ENCODE results near the gene C6orf132.

The C6orf132 gene

GRCh38 chr6:42090819-42091717 lies 51.4 kb downstream of the C6orf132 start:
- POLR2A ChIA-PET = no interaction called here
- Histone ChIP-seq H3K4me3 (ENCODE audit: low read depth, low read length) (no peak overlapping the region), H3K36me3 (ENCODE audit: control insufficient read depth in 2 of 2, insufficient read depth in 1 of 2, low read length in 2 of 2) (no peaks in the 10 kb centered on the region), H3K27ac (ENCODE audit: extremely low read depth, low read depth, low read length) (no peak overlapping the region), H3K9me3 (ENCODE audit: control insufficient read depth, insufficient read depth, low read depth, low read length) (no peaks in the 10 kb centered on the region), H3K4me1 (ENCODE audit: control insufficient read depth, insufficient read depth, low read length) (no peaks in the 10 kb centered on the region)
- TF ChIP-seq ZNF623 (tag by site-specific recombination; IDR thresholded peaks at IDR 0.05) (peak; percentile 94), ZNF701 (tag by site-specific recombination; IDR thresholded peaks at IDR 0.05) (no peak), ZNF362 (tag by site-specific recombination; IDR thresholded peaks at IDR 0.05) (peak; percentile 69; the same call in 1 of the 2 replicates)
- CTCF ChIA-PET = interaction anchor here (0.6 to 2.1 kb wide), 7 partner anchors 14 to 635 kb away, joined by 3 to 6 read pairs (median 3); no protein-coding TSS in a partner anchor

GRCh38 chr6:42088101-42088591 lies 54.3 kb downstream of the C6orf132 start:
- POLR2A ChIA-PET = interaction anchor here (0.5 to 1.0 kb wide), 4 partner anchors 18 to 425 kb away, joined by 3 to 5 read pairs (median 4); no protein-coding TSS in a partner anchor
- H3K9me3 ChIP-seq (ENCODE audit: control insufficient read depth, insufficient read depth, low read depth, low read length) = no peaks in the 10 kb centered on the region
- H3K36me3 ChIP-seq (ENCODE audit: control insufficient read depth in 2 of 2, insufficient read depth in 1 of 2, low read length in 2 of 2) = no peaks in the 10 kb centered on the region; a peak in 1 of 3 replicates
- H3K4me1 ChIP-seq (ENCODE audit: control insufficient read depth, insufficient read depth, low read length) = no peaks in the 10 kb centered on the region
- CTCF ChIA-PET = interaction anchor here (0.7 to 4.9 kb wide), 5 partner anchors 9 to 149 kb away, joined by 3 to 27 read pairs (median 4); no protein-coding TSS in a partner anchor
- no peak overlapping the region for H3K27ac ChIP-seq (ENCODE audit: extremely low read depth, low read depth, low read length)
- no peak overlapping the region for H3K4me3 ChIP-seq (ENCODE audit: low read depth, low read length)
- 0 out of 2 replicates have a peak, but pooled peaks have one; percentile 20 for TF ChIP-seq ZNF639 (tag by site-specific recombination; IDR thresholded peaks at IDR 0.05)
- 0 out of 2 replicates have a peak, but pooled peaks have one; percentile 48 for TF ChIP-seq WT1 (tag by site-specific recombination; IDR thresholded peaks at IDR 0.05)
- TF ChIP-seq ZNF473 (tag by site-specific recombination; IDR thresholded peaks at IDR 0.05) = no peak
- no peak for TF ChIP-seq HIC1 (tag by site-specific recombination; IDR thresholded peaks at IDR 0.05)
- TF ChIP-seq SP3 (tag by site-specific recombination; IDR thresholded peaks at IDR 0.05) = peak; percentile 33; the same call in 1 of the 2 replicates
- peak; percentile 25; the same call in 1 of the 2 replicates for TF ChIP-seq GLIS1 (tag by site-specific recombination; IDR thresholded peaks at IDR 0.05)
- TF ChIP-seq ZNF518A (tag by site-specific recombination; conservative IDR thresholded peaks at IDR 0.05; ENCODE audit: low read depth) = no peak
- TF ChIP-seq KLF9 (tag by site-specific recombination; IDR thresholded peaks at IDR 0.05; ENCODE audit: low read depth) = 0 out of 2 replicates have a peak, but pooled peaks have one; percentile 43
- TF ChIP-seq KLF17 (tag by site-specific recombination; IDR thresholded peaks at IDR 0.05) = 0 out of 2 replicates have a peak, but pooled peaks have one; percentile 57
- peak; percentile 28; the same call in 1 of the 2 replicates for TF ChIP-seq ZBTB17 (tag by site-specific recombination; IDR thresholded peaks at IDR 0.05)
- TF ChIP-seq ZNF140 (tag by site-specific recombination; IDR thresholded peaks at IDR 0.05) = no peak
- no peak for TF ChIP-seq GFI1B (tag by site-specific recombination; IDR thresholded peaks at IDR 0.05)
- TF ChIP-seq ZNF433 (tag by site-specific recombination; IDR thresholded peaks at IDR 0.05; ENCODE audit: low read depth) = no peak
- no peak for TF ChIP-seq ZNF214 (tag by site-specific recombination; IDR thresholded peaks at IDR 0.05; ENCODE audit: borderline replicate concordance)
- no peak for TF ChIP-seq ZNF175 (tag by site-specific recombination; IDR thresholded peaks at IDR 0.05)
- TF ChIP-seq HOXD13 (CRISPR knock-in tag; IDR thresholded peaks at IDR 0.05; ENCODE audit: borderline replicate concordance) = no peak
- TF ChIP-seq HOXC10 (CRISPR knock-in tag; IDR thresholded peaks at IDR 0.05) = no peak
